Panc1 (cell line): ENCODE results near the gene GNB1. TPM values are rescaled to one million over a fixed set of nuclear protein-coding genes. Genes with fewer than 3 reads are reported as not detected.

ENCODE experiments used
- ATAC-seq: fragments of 200-7000 bp; cut with Tn5 transposase; 2 replicates; pipeline ENCODE4 v1.9.1; 2020; ENCODE audit warnings: mild to moderate bottlenecking, moderate library complexity
- BruUV-seq: library from RNA; stranded (reverse); fragments of 400-500 nt; replicated peaks from 2 replicates; lab custom pipeline; 2021; lab: Mats Ljungman, UMichigan
- CTCF ChIA-PET: fragments of 300-600 bp; sonication (Branson Sonifier 250); formaldehyde crosslinking; loops from one replicate; lab custom pipeline; 2022; ENCODE audit warnings: antibody characterized with exemption; lab: Charles Lee
- POLR2A ChIA-PET: fragments of 300-600 bp; sonication (Branson Sonifier 250); formaldehyde crosslinking; loops from one replicate; lab custom pipeline; 2022; ENCODE audit warnings: antibody characterized with exemption; lab: Charles Lee
- DNase-seq: peaks from one replicate; pipeline ENCODE4 v3.0.0-alpha.2; 2010; ENCODE audit warnings: low read depth, low spot score
- H3K27ac ChIP-seq: 2 replicates; pipeline ENCODE4 v1.5.1; 2011; ENCODE audit warnings: mild to moderate bottlenecking, low read length, inconsistent platforms
- H3K27me3 ChIP-seq: fragments of 200-500 bp; sonication (Bioruptor generic); 2 replicates; pipeline ENCODE4 v1.6.0; 2014; ENCODE audit warnings: low read length, inconsistent platforms; ENCODE audit not compliant: control insufficient read depth, insufficient read depth
- H3K36me3 ChIP-seq: fragments of 200-500 bp; sonication (Bioruptor generic); 2 replicates; pipeline ENCODE4 v1.5.1; 2014; ENCODE audit warnings: inconsistent platforms, mild to moderate bottlenecking, low read length, moderate library complexity; ENCODE audit not compliant: control insufficient read depth, insufficient read depth
- H3K4me1 ChIP-seq: 2 replicates; pipeline ENCODE4 v1.5.1; 2011; ENCODE audit warnings: inconsistent platforms, mild to moderate bottlenecking, low read length, moderate library complexity; ENCODE audit not compliant: control insufficient read depth, insufficient read depth
- H3K4me3 ChIP-seq, 2 experiments: 2 replicates each; pipeline ENCODE4 v1.5.1; 2011 to 2012; ENCODE audit warnings: low read depth in 2 of 2, low read length in 2 of 2, mild to moderate bottlenecking in 2 of 2, inconsistent platforms in 1 of 2, moderate library complexity in 1 of 2
- H3K9me3 ChIP-seq: fragments of 200-500 bp; sonication (Bioruptor generic); 2 replicates; pipeline ENCODE4 v1.5.1; 2014; ENCODE audit warnings: low read depth, mild to moderate bottlenecking, inconsistent platforms, low read length, moderate library complexity; ENCODE audit not compliant: control insufficient read depth, insufficient read depth
- POLR2AphosphoS5 ChIP-seq: IDR thresholded peaks from 2 replicates; pipeline ENCODE4 v1.6.1; 2012; ENCODE audit warnings: mild to moderate bottlenecking, low read depth, low read length, moderate library complexity
- SIN3A ChIP-seq: IDR thresholded peaks from 2 replicates; pipeline ENCODE4 v1.6.1; 2012; ENCODE audit warnings: low read depth, mild to moderate bottlenecking, low read length, moderate library complexity, borderline replicate concordance; ENCODE audit not compliant: insufficient read depth
- TCF7L2 ChIP-seq: IDR thresholded peaks from 2 replicates; pipeline ENCODE4 v1.6.1; 2011; ENCODE audit warnings: mild to moderate bottlenecking, low read depth, low read length, inconsistent platforms
- in situ Hi-C: cut with HindIII; loops from 2 replicates; pipeline ENCODE4 v1.10.0; 2016; ENCODE audit warnings: low sequenced_read_pairs, low pct_unique_long_range_greater_than_20kb
- intact Hi-C: fragments of 100-400 bp; cut with micrococcal nuclease; formaldehyde crosslinking; loops from one replicate; pipeline ENCODE4 v1.10.0; 2022; ENCODE audit not compliant: unreplicated experiment
- total RNA-seq: library from RNA; stranded (reverse); gene quantifications from one replicate; pipeline ENCODE4 v1.2.1, GENCODE V29; 2021; ENCODE audit not compliant: unreplicated experiment
- TF ChIP-seq, protein P1 (sequence below): fragments of 450-650 bp; IDR thresholded peaks from 2 replicates; pipeline ENCODE4 v1.5.1; 2017; ENCODE audit warnings: mild to moderate bottlenecking
- TF ChIP-seq, protein P2 (sequence below), 2 experiments: IDR thresholded peaks; 2 replicates each; pipeline ENCODE4 v1.6.1; 2011 to 2012; ENCODE audit warnings: low read depth in 2 of 2, control low read depth in 1 of 2, low read length in 1 of 2, mild to moderate bottlenecking in 1 of 2, moderate library complexity in 1 of 2; ENCODE audit not compliant: insufficient read depth in 1 of 2

Gene GNB1
- total RNA-seq, 1 experiment from 2014 or later: 499 TPM

DNA sequence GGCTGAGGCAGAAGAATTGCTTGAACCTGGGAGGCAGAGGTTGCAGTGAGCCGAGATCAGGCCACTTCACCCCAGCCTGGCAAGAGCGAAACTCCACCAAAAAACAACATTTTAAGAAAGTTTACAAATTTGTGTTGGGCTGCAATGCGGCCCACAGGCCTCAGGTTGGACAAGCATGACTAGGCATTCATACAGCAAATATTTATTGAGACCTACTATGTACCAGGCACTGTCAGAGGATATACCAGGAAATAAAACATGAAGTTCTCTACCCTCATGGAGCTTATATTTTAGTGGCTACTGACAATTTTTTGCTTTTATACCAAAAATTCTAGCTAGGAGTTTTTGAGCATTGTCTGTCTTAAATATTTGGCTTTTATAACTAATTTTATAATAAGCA, 23.7 kb downstream of the GNB1 start:
- no peak for ATAC-seq
- TSS peak; percentile 23 for BruUV-seq
- in situ Hi-C loops (no loop called here), intact Hi-C loops (no loop called here)
- Histone ChIP-seq H3K4me3 (no peak overlapping the region), H3K9me3 (no peaks in the 10 kb centered on the region), H3K4me1 (0 out of 2 replicates have a peak, but pooled peaks cover 2% of the 10 kb centered on the region), H3K36me3 (no peaks in the 10 kb centered on the region), H3K27me3 (no peaks in the 10 kb centered on the region), H3K27ac (no peak overlapping the region)
- ChIA-PET CTCF (no interaction called here), POLR2A (interaction anchor here (1.0 kb wide), 1 partner anchor 39 kb away, joined by 3 read pairs; no protein-coding TSS in a partner anchor)
- no peak for DNase-seq
- TF ChIP-seq, protein P1, sequence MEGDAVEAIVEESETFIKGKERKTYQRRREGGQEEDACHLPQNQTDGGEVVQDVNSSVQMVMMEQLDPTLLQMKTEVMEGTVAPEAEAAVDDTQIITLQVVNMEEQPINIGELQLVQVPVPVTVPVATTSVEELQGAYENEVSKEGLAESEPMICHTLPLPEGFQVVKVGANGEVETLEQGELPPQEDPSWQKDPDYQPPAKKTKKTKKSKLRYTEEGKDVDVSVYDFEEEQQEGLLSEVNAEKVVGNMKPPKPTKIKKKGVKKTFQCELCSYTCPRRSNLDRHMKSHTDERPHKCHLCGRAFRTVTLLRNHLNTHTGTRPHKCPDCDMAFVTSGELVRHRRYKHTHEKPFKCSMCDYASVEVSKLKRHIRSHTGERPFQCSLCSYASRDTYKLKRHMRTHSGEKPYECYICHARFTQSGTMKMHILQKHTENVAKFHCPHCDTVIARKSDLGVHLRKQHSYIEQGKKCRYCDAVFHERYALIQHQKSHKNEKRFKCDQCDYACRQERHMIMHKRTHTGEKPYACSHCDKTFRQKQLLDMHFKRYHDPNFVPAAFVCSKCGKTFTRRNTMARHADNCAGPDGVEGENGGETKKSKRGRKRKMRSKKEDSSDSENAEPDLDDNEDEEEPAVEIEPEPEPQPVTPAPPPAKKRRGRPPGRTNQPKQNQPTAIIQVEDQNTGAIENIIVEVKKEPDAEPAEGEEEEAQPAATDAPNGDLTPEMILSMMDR: no peak
- TF ChIP-seq, protein P2, sequence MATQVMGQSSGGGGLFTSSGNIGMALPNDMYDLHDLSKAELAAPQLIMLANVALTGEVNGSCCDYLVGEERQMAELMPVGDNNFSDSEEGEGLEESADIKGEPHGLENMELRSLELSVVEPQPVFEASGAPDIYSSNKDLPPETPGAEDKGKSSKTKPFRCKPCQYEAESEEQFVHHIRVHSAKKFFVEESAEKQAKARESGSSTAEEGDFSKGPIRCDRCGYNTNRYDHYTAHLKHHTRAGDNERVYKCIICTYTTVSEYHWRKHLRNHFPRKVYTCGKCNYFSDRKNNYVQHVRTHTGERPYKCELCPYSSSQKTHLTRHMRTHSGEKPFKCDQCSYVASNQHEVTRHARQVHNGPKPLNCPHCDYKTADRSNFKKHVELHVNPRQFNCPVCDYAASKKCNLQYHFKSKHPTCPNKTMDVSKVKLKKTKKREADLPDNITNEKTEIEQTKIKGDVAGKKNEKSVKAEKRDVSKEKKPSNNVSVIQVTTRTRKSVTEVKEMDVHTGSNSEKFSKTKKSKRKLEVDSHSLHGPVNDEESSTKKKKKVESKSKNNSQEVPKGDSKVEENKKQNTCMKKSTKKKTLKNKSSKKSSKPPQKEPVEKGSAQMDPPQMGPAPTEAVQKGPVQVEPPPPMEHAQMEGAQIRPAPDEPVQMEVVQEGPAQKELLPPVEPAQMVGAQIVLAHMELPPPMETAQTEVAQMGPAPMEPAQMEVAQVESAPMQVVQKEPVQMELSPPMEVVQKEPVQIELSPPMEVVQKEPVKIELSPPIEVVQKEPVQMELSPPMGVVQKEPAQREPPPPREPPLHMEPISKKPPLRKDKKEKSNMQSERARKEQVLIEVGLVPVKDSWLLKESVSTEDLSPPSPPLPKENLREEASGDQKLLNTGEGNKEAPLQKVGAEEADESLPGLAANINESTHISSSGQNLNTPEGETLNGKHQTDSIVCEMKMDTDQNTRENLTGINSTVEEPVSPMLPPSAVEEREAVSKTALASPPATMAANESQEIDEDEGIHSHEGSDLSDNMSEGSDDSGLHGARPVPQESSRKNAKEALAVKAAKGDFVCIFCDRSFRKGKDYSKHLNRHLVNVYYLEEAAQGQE (IDR thresholded peaks at IDR 0.05; ENCODE audit: insufficient read depth in 1 of 2, low read depth in 2 of 2, low read length in 1 of 2): no peak
- TF ChIP-seq POLR2AphosphoS5: no peak
- TF ChIP-seq SIN3A: no peak
- no peak for TF ChIP-seq TCF7L2

DNA sequence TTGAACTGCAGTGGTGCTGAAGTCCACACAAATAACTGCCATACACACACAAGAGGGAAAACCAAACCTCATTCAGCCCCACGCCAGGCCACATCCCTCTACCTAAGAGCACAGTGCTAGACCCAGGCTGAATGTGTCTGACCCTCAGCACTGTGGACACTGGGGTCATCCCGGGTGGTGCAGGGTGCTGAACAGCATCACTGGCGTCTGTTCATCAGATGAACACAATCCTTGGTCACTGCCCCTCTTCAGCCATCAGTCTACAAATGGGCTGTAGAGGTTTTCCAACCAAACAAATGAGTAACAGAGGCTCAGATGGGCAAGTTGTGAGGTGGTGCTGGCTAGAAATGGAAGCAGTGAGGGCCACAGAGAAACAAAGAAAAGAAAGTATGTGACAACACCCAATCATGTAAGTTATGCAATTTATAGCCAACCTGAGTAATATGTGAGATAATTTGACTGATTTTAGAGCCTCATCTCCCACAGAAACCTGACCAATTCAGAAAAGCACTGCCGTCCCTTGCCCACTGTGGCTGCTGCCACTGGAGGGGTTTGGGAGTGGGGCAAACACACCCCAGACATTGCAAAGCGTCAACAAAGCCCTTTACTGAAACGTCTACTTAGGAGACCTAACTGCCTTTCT, 27.9 kb downstream of the GNB1 start:
- Histone ChIP-seq H3K9me3 (no peaks in the 10 kb centered on the region), H3K4me1 (peaks cover 38% of the 10 kb centered on the region), H3K4me3 (no peak overlapping the region), H3K27me3 (no peaks in the 10 kb centered on the region), H3K36me3 (no peaks in the 10 kb centered on the region), H3K27ac (no peak overlapping the region)
- TF ChIP-seq SIN3A (no peak), POLR2AphosphoS5 (no peak), TCF7L2 (no peak)
- TF ChIP-seq, protein P1: no peak
- TF ChIP-seq, protein P2 (IDR thresholded peaks at IDR 0.05; ENCODE audit: insufficient read depth in 1 of 2, low read depth in 2 of 2, low read length in 1 of 2): no peak
- CTCF ChIA-PET: no interaction called here
- ATAC-seq (peak; percentile 39; the same call in 1 of the 2 replicates), DNase-seq (no peak)
- no TSS peak for BruUV-seq
- intact Hi-C loops (no loop called here), in situ Hi-C loops (no loop called here)
- POLR2A ChIA-PET: no interaction called here
